Measurements from ENCODE around the gene MPHOSPH9.
"Not testable (repeated sequence)": the region's sequence is repeated elsewhere in the genome, so short reads cannot be mapped to it uniquely, and the experiment has no call there.

The MPHOSPH9 gene

DNA sequence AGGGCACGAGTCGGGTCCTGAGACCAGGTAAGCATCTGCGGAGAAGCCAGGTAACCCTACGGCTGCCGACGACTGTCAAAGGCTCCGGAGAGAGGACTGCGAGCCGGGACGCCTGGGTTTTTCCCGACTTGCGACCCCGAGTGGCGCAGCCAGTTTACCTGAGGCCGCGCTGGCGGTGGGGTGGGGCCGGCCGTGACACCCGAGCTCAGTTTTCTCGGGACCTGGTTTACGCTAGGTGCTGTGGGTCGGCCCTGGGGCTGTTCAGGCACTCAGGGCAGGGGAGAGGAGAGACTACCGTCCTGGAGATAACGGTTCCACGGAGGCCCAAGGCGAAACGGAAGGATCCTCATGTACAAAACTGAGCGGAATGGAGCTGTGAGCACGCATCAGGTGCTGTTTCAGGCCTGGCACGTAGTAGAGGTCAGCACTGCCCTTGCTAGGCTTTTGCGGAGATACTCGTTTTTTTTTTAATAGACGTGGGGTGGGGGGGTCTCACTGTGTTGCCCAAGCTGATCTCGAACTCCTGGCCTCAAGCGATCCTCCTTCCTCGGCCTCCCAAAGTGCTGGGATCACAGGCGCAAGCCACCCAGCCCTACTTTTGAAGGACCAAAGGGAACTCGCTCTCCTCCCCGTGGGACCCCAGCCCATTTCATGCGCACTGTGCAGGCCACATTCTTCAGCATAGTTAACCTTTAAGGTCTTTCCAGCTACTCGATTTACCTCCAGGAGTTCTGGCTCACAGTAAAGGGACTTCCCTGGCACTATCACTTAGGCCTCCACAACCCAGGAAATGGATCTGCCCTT lies 766 bp upstream of the MPHOSPH9 start:
- TF ChIP-seq, protein P1, sequence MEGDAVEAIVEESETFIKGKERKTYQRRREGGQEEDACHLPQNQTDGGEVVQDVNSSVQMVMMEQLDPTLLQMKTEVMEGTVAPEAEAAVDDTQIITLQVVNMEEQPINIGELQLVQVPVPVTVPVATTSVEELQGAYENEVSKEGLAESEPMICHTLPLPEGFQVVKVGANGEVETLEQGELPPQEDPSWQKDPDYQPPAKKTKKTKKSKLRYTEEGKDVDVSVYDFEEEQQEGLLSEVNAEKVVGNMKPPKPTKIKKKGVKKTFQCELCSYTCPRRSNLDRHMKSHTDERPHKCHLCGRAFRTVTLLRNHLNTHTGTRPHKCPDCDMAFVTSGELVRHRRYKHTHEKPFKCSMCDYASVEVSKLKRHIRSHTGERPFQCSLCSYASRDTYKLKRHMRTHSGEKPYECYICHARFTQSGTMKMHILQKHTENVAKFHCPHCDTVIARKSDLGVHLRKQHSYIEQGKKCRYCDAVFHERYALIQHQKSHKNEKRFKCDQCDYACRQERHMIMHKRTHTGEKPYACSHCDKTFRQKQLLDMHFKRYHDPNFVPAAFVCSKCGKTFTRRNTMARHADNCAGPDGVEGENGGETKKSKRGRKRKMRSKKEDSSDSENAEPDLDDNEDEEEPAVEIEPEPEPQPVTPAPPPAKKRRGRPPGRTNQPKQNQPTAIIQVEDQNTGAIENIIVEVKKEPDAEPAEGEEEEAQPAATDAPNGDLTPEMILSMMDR (IDR thresholded peaks at IDR 0.05): no peak

DNA sequence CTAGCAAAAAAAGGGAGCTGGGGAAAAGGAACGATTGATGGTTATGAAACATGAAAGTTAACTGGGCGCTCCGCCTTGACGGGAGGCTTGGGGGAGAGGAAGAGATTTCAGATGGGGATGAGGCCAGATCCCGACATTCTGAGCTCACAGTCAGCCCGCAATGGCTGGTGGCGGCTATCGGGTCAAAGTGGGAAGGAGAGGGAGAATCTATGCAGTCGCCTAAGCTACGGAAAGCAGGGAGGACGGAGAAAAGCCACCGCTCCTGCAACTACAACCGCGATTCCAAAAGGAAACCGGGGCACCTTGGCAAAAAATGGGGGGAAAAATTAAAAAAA lies 502 bp downstream of the MPHOSPH9 start:
- peak overlapping the region; percentile 90 for H3K27ac ChIP-seq
- DNase-seq (ENCODE audit: low spot score): peak; percentile 74
- TF ChIP-seq, protein P1 (IDR thresholded peaks at IDR 0.05): no peak
- H3K4me3 ChIP-seq: peak overlapping the region; percentile 93

More for the DNA sequence above, 766 bp upstream of the MPHOSPH9 start:
- Histone ChIP-seq H3K4me3 (peak overlapping the region; percentile 93), H3K27ac (peak overlapping the region; percentile 81 to 93)
- DNase-seq (ENCODE audit: low spot score): no peak

DNA sequence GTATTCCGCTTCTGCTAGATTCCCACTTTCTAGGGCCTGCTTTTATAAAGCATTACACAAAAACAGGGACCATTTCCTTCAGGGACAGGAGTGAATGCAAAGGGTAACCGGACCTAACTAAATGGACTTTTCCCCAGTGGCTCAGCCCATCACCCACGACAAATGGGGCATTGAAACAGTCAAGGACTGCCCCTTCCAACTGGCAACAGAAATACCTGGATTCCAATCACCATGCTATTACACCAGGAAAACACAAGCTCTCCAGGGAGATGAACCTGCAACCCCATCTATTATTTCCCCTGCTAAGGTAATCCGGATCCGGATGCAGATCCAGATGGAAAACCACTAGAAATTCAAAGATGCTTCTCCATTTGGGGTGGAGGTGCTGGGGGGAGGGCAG lies 1.0 kb downstream of the MPHOSPH9 start:
- Histone ChIP-seq H3K4me3 (peak overlapping the region; percentile 93), H3K27ac (no peak overlapping the region)
- no peak for DNase-seq (ENCODE audit: low spot score)
- TF ChIP-seq, protein P1 (IDR thresholded peaks at IDR 0.05): no peak

DNA sequence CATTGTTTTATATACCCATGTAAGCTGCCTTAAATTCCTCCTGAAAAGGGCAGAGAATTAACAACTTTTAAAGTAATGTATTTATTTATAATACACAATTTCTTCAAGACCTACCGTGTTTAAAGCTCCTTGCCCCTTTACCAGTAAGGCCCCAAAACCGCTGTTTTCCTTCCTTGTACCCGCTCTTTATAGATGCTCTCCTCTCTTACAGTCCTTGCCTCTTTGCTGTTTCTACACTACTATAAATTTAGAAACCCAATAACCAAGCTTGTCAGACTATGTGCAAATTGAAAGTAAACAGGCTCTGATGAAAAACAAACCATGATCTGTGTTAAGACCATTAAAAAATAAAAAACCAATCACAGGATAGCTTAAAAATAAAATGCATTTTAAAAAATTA lies 3.9 kb downstream of the MPHOSPH9 start:
- H3K27ac ChIP-seq: no peak overlapping the region
- no peak overlapping the region for H3K4me3 ChIP-seq
- no peak for DNase-seq (ENCODE audit: low spot score)

DNA sequence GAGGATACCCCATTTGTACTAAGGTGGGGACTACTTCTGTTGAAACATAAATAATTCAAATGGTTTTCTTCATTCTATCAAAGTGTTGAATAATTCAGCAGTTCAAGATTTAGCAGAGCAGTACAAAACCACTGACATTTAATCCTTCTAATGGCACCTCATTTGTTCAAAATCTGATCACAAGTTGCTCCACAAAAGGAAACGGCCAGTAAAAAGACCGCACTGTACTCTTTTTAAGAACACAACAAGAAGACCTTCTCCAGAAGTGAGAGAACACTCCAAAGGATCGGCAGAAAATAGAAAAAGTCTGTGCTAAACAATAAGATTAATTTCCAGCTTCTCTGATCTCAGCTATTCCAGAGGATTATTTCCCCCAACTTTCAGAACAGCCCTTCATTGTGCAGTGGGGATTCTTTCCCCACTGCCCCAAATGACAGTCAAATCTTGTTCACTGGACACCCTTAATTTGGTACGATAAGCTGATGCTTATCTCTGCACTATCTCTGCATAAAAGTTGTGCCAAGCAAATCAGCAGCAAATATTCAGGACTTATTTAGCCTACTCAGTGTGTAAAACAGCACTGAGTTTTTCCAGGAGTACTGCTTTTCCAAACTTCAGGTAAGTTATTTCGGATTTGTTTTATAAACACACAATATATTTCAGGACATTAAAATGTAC lies 5.2 kb downstream of the MPHOSPH9 start:
- no peak for DNase-seq (ENCODE audit: low spot score)
- no peak overlapping the region for H3K4me3 ChIP-seq
- TF ChIP-seq, protein P1 (IDR thresholded peaks at IDR 0.05): no peak
- no peak overlapping the region for H3K27ac ChIP-seq

More for the DNA sequence above, 3.9 kb downstream of the MPHOSPH9 start:
- TF ChIP-seq, protein P1 (IDR thresholded peaks at IDR 0.05): no peak

DNA sequence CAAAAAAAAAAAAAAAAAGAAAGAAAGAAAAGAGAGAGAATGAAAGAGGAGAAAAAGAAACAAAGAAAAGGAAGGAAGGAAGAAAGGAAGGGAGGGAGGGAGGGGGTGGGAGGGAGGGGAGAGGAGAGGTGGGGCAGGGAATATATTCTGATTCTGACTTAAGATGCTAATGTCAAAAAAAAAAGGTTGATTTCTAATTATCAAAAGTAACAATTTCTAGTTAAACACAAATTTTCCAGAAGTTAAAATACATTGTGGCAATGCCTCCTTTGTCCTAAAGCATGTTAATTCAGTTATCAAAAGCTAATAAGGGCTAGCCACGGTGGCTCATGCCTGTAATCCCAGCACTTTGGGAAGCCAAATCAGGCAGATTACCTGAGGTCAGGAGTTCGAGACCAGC lies 7.5 kb downstream of the MPHOSPH9 start:
- Histone ChIP-seq H3K4me3 (no peak overlapping the region), H3K27ac (no peak overlapping the region)
- no peak for DNase-seq (ENCODE audit: low spot score)
- TF ChIP-seq, protein P1 (IDR thresholded peaks at IDR 0.05): no peak

DNA sequence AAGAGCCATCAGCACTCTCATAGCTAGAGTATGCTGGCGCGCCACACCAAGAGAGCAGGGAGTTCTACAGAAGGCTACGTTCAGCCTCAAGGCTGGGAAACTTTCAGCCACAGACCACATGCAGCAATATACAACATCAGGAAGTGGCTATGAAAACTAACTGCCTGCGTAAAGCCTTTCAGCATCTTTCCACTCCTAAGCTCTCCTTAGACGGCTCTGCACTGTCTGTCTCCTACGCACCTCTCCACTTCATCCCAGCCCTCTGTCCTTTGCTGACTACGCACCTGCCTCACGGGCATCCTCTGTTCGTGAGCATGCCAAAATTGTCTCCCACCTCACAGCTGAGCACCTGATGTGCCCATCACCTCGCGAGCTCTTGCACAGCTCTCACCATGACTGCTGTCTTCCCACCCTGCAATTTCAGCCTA lies 9.7 kb downstream of the MPHOSPH9 start:
- H3K4me3 ChIP-seq: no peak overlapping the region
- H3K27ac ChIP-seq: no peak overlapping the region
- DNase-seq (ENCODE audit: low spot score): no peak
- TF ChIP-seq, protein P1 (IDR thresholded peaks at IDR 0.05): no peak

DNA sequence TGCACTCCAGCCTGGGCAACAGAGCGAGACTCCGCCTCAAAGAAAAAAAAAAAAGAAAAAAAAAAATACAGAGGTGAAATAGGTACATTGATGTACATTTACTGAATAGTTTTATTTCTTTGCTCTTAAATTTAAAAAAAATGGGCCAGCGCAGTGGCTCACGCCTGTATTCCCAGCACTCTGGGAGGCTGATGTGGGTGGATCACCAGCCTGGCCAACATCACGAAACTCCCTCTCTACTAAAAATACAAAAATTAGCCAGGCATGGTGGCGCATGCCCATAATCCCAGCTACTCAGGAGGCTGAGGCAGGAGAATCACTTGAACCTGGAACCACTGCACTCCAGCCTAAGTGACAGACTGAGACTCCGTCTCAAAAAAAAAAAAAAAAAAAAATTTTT lies 25.1 kb downstream of the MPHOSPH9 start:
- not testable (repeated sequence) for H3K4me3 ChIP-seq; DNase-seq (ENCODE audit: low spot score); H3K27ac ChIP-seq

DNA sequence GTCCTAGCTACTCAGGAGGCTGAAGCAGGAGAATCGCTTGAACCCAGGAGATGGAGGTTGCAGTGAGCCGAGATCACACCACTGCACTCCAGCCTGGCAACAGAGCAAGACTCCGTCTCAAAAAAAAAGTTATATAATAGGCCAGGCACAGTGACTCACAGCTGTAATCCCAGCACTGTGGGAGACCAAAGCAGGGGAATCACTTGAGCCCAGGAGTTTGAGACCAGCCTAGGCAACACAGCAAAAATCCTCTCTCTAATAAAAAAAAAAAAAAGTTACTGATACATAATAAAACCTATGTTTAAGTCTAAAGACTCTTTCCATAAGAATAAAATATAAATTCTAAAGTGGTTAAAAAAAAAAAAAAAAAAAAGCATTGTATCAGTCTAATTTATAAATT lies 26.1 kb downstream of the MPHOSPH9 start:
- not testable (repeated sequence) for H3K4me3 ChIP-seq; DNase-seq (ENCODE audit: low spot score); H3K27ac ChIP-seq

Measured in coronary artery (tissue), 2 donors.